ENCODE results near the gene ATP2B2. TPM values are rescaled to one million over a fixed set of nuclear protein-coding genes. Genes with fewer than 3 reads are reported as not detected.

ATP2B2 gene
- polyA plus RNA-seq, 3 donors from 2014 or later = not detected

DNA sequence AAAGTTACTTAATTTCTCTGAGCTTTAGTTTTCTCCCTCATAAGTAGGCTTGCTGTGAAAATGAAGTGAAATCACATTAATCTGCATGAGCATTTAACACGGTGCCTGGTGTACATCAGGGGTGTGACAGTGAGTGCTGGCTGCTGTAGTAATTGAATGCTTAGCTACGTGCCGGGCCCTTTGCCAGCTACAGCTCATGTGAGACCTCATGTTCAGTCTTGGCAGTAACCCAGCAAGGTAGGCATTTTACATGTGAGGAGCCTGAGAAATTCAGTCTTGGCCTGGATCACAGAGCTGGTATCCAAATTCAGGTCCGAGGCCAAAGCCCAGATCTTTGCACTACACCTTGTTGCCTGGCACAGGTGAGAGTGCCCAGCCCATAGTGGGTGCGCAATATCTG is 221.7 kb downstream of the ATP2B2 start:
- Mint-ChIP-seq H3K27ac (peak overlapping the region in 3 of 6 donors; percentile 17 to 68 (median 62)), H3K4me3 (no peak overlapping the region), H3K4me1 (peaks cover 15 to 32% of the 10 kb centered on the region in 2 donors)

DNA sequence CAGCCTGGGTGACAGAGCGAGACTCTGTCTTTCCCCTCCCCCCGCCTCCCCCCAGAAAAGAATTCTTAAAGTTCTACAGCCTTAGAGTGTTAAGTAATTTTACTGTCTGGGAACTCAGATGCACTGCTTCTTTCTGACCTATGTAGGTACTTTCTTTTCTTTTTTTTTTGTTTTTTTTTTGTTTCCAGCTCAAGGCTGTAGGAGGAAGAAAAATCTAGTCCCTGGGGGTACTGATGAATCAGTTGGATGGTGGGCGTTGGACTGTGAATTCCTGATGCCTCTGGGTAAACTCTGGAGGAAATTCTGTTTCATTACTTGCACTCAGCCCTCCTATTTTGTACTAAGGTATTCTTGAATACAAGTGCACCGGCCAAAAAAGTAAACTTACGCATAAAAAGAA is 223.4 kb downstream of the ATP2B2 start:
- no peak overlapping the region for H3K4me3 Mint-ChIP-seq
- H3K27me3 Mint-ChIP-seq (ENCODE audit: low read depth in 3 of 3) = peaks cover 0 to 1% (median 0%) of the 10 kb centered on the region in 3 donors
- H3K4me1 Mint-ChIP-seq = peaks cover 26 to 44% of the 10 kb centered on the region in 2 donors
- no peak for DNase-seq
- H3K36me3 Mint-ChIP-seq = peaks cover under 1 to 20% (median 16%) of the 10 kb centered on the region in 3 donors
- no peaks in the 10 kb centered on the region for H3K9me3 Mint-ChIP-seq
- H3K27ac Mint-ChIP-seq = peak overlapping the region in 2 of 6 donors; percentile 6 to 59

More for the DNA sequence above, 221.7 kb downstream of the ATP2B2 start:
- DNase-seq = no peak
- peaks cover 4 to 12% (median 10%) of the 10 kb centered on the region in 3 donors for H3K36me3 Mint-ChIP-seq
- H3K9me3 Mint-ChIP-seq = no peaks in the 10 kb centered on the region
- H3K27me3 Mint-ChIP-seq (ENCODE audit: low read depth in 3 of 3) = peaks cover 0 to 3% (median 0%) of the 10 kb centered on the region in 3 donors

DNA sequence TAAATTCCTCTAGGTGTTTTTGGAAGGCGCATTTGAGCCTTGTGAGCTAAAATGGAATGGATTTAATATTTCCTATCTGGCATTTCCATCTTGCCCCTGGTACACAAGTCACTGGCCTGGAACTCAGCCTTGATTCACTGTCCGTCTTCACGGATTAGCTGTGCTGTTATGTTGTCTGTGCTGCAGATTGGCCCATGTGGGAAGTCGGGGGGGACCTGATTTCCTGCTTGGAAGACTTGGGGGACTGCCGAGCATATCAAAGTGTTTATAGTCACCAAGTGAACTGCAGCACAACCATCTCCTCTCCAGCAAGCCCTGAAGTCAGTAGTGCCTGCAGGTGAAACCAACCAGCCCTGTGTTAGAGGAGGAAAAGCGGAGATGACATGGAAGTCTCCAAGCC is 224.8 kb downstream of the ATP2B2 start:
- H3K4me1 Mint-ChIP-seq = peaks cover 28 to 50% of the 10 kb centered on the region in 2 donors
- H3K4me3 Mint-ChIP-seq = no peak overlapping the region
- DNase-seq = no peak
- H3K27ac Mint-ChIP-seq = peak overlapping the region in 1 of 6 donors; percentile 45
- H3K27me3 Mint-ChIP-seq (ENCODE audit: low read depth in 3 of 3) = no peaks in the 10 kb centered on the region
- H3K9me3 Mint-ChIP-seq = no peaks in the 10 kb centered on the region
- peaks cover 0 to 26% (median 12%) of the 10 kb centered on the region in 3 donors for H3K36me3 Mint-ChIP-seq

DNA sequence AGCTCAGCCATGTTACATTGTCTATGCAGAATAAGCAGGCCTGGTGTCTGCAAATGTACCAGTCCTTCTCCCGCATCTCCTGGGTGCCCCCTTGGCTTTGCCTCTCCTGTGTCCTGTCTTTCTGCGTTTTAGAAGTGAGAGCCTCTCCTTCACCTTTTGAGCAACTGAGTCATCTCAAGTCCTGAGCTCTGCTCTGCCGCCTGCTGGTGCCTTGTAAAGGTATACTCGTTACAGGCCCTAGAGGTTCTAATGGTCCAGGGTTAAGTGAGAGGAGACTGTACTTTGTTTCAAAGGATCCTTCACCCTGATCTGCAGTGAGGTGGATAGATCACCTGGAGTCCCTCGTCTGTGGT is 225.2 kb downstream of the ATP2B2 start:
- H3K4me1 Mint-ChIP-seq = peaks cover 29 to 50% of the 10 kb centered on the region in 2 donors
- peak overlapping the region in 1 of 6 donors; percentile 45 for H3K27ac Mint-ChIP-seq
- no peaks in the 10 kb centered on the region for H3K9me3 Mint-ChIP-seq
- H3K4me3 Mint-ChIP-seq = no peak overlapping the region
- H3K36me3 Mint-ChIP-seq = peaks cover 0 to 26% (median 12%) of the 10 kb centered on the region in 3 donors
- no peaks in the 10 kb centered on the region for H3K27me3 Mint-ChIP-seq (ENCODE audit: low read depth in 3 of 3)
- DNase-seq = no peak

DNA sequence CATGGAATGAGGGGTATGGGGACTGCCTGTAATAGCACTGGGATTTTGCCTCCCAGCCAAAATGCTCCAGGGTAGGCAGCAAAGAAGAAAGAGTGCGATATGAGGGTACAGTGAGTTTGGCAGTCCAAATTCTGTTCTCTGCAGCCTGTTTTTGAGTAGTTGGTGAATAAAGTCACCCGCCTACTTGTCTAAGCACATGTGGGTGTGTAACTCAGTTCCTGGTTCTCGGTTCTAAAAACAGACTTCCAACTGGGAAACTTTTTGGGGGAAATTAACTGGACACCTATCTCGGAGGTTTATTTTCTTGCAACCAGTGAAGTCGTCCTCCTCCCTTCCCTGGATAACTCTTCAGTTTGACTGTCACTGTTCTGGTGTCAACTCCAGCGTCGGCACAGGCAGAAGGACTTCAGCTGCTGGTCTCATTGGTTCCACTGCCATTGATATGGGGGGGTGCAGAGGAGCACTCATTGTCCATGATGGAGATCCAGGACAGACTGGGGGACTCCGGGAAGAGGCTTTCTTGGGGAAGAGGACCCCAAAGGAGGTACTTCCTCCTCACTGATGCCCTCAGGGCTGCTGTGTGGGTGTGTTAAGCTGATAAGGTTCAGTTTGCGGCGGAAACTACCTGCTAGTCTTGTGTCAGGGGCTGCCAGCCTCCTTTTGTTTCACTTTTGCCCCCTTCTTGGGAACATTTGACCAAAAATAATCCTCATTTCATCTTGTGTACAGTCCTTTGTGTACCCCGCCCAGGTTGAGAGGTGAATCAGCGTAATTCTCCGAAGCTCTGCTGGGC is 225.8 kb downstream of the ATP2B2 start:
- DNase-seq = no peak
- Mint-ChIP-seq H3K36me3 (peaks cover 0 to 26% (median 12%) of the 10 kb centered on the region in 3 donors), H3K9me3 (no peaks in the 10 kb centered on the region), H3K4me1 (peaks cover 24 to 48% of the 10 kb centered on the region in 2 donors), H3K4me3 (no peak overlapping the region), H3K27ac (peak overlapping the region in 1 of 6 donors; percentile 21), H3K27me3 (ENCODE audit: low read depth in 3 of 3) (no peaks in the 10 kb centered on the region)

DNA sequence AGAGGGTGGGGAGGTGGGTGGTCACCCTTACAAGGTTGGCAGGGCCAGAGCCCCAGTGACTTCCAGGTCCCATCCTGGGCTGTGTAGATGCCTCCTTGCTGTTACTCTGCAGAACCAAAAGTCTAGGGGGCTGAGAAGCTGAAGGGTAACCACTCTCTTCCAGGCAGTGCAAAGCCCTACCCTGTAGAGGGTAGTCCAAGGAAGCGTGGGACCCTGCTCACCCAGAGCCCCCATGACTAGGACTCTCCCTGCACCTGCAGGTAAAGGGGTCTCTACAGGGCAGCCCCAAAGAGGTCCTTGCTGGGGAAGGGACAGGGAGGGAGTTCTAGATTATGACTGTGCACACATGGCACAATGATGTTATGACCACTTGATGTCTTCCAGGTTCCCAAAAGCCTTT is 226.9 kb downstream of the ATP2B2 start:
- peaks cover 0 to 22% (median 12%) of the 10 kb centered on the region in 3 donors for H3K36me3 Mint-ChIP-seq
- DNase-seq = no peak
- H3K9me3 Mint-ChIP-seq = no peaks in the 10 kb centered on the region
- H3K4me1 Mint-ChIP-seq = peaks cover 28 to 48% of the 10 kb centered on the region in 2 donors
- no peaks in the 10 kb centered on the region for H3K27me3 Mint-ChIP-seq (ENCODE audit: low read depth in 3 of 3)
- H3K27ac Mint-ChIP-seq = peak overlapping the region in 2 of 6 donors; percentile 39 to 40
- H3K4me3 Mint-ChIP-seq = no peak overlapping the region

DNA sequence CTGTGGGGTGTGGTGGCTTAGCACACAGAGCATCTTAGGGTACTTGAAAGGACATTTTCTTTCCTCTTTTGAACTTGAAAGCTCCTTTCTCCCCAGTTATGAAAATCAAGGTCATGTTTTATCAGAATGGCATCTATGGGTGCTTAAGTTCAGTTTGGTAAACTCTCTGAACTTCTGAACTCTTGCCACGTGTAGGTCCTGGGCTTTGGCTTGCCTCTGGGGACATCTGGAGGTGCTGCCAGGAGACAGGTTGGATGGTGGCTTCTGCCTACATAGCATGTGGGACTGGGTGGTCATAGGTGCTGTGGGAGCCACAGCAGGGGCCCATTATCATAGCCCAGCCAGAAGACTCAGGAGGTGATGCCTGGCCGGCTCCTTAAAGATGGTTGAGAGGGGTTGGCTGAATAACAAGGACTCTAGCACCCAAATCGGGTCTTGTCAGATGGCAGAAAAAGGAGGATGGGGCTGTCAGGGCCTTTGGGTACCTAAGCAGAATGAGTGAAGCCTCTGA is 228.2 kb downstream of the ATP2B2 start:
- Mint-ChIP-seq H3K4me1 (peaks cover 36 to 56% of the 10 kb centered on the region in 2 donors), H3K27ac (peak overlapping the region; percentile 17 to 79 (median 56))

DNA sequence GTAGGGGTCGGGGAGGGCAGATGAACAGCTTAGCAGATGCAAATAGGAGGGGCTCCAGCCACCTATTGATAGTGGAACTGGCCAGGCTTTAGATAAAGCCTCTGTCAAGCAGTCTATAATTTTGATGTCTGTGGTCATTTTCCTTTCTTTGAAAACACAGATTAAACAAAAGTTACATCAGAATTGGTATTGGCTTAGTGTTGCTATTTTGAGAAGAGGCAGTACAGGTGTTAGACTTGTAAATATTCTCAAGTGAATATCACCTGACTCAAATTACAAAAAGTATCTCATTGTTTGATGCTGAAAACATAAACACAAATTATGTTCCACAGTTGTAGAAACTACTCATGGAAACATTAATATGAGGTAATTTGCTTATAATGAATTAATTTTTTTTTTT is 230.8 kb downstream of the ATP2B2 start:
- Mint-ChIP-seq H3K4me3 (peak overlapping the region; percentile 27 to 57 (median 30)), H3K27me3 (ENCODE audit: low read depth in 3 of 3) (no peaks in the 10 kb centered on the region), H3K27ac (peak overlapping the region; percentile 24 to 81 (median 50)), H3K4me1 (peaks cover 44 to 75% of the 10 kb centered on the region in 2 donors), H3K9me3 (no peaks in the 10 kb centered on the region), H3K36me3 (peaks cover 0 to 38% (median 6%) of the 10 kb centered on the region in 3 donors)
- DNase-seq = no peak

More for the DNA sequence above, 228.2 kb downstream of the ATP2B2 start:
- Mint-ChIP-seq H3K9me3 (no peaks in the 10 kb centered on the region), H3K36me3 (peaks cover 0 to 29% (median 8%) of the 10 kb centered on the region in 3 donors), H3K4me3 (no peak overlapping the region), H3K27me3 (ENCODE audit: low read depth in 3 of 3) (no peaks in the 10 kb centered on the region)
- DNase-seq = no peak

Other genes with a start within 250 kb of the ATP2B2 start
- gene GHRL, start 212.6 kb downstream of the ATP2B2 start, polyA plus RNA-seq = 1 to 10 TPM in 2 of 3 donors, under 1 TPM in 1; 0.94 to 8.3 (median 1.7) TPM
- gene SEC13, start 184.5 kb downstream of the ATP2B2 start, polyA plus RNA-seq = 100 to 1,000 TPM; 157 to 162 (median 162) TPM

Measured in immature natural killer cell (primary cell).